HT1080 (cell line): ENCODE data around the gene LDHA. TPM values are rescaled to one million over a fixed set of nuclear protein-coding genes. Genes with fewer than 3 reads are reported as not detected.
A peak's percentile ranks its signal among the peaks of the same experiment; 100 is the strongest.
"Not testable (repeated sequence)": the region's sequence is repeated elsewhere in the genome, so short reads cannot be mapped to it uniquely, and the experiment has no call there.

Experiments used
- DNase-seq: peaks from one replicate; pipeline ENCODE4 v3.0.0-alpha.2; 2015; ENCODE audit warnings: low read depth
- total RNA-seq: library from RNA; depleted of rRNA; stranded (reverse); fragments of >200 nt; shearing (Covaris generic); gene quantifications from 2 replicates; pipeline ENCODE4 v1.2.3, GENCODE V29; 2014

The LDHA gene
- total RNA-seq, 1 experiment from 2014 or later, result 1,482 TPM

GRCh38 chr11:18393581-18394274 lies 635 bp upstream of the LDHA start:
- no peak for DNase-seq

- no peak for DNase-seq
These were observed 768 bp downstream of the LDHA start for GRCh38 chr11:18394928-18395734.

- peak; percentile 99 for DNase-seq
These were observed 1.6 kb downstream of the LDHA start for GRCh38 chr11:18395735-18396504.

GRCh38 chr11:18397921-18398320 lies 3.6 kb downstream of the LDHA start:
- no peak for DNase-seq

GRCh38 chr11:18401077-18401476 lies 6.7 kb downstream of the LDHA start:
- DNase-seq, result not testable (repeated sequence)

GRCh38 chr11:18404062-18404461 lies 9.7 kb downstream of the LDHA start:
- DNase-seq, result no peak

GRCh38 chr11:18407400-18407799 lies 13.0 kb downstream of the LDHA start:
- peak; percentile 56 for DNase-seq

GRCh38 chr11:18408558-18409291 lies 14.4 kb downstream of the LDHA start:
- peak; percentile 13 for DNase-seq

- DNase-seq, result no peak
These were observed 22.1 kb downstream of the LDHA start for GRCh38 chr11:18416459-18416858.

GRCh38 chr11:18419040-18419439 lies 24.7 kb downstream of the LDHA start:
- no peak for DNase-seq

- DNase-seq, result no peak
These were observed 25.7 kb downstream of the LDHA start for GRCh38 chr11:18420067-18420466.

- DNase-seq, result no peak
These were observed 32.9 kb downstream of the LDHA start for GRCh38 chr11:18427240-18427639.

- no peak for DNase-seq
These were observed 35.0 kb downstream of the LDHA start for GRCh38 chr11:18429332-18429731.

- DNase-seq, result no peak
These were observed 44.3 kb downstream of the LDHA start for GRCh38 chr11:18438691-18439090.

GRCh38 chr11:18449251-18449650 lies 54.9 kb downstream of the LDHA start:
- no peak for DNase-seq

- peak; percentile 59 for DNase-seq
These were observed 58.6 kb downstream of the LDHA start for GRCh38 chr11:18452927-18453326.

- DNase-seq, result no peak
These were observed 61.5 kb downstream of the LDHA start, which contains the start of gene LDHAL6A for GRCh38 chr11:18455686-18456372. Gene LDHAL6A, plus strand, starts transcription at chr11:18455856. Its CDS starts 825 bp downstream, at chr11:18456681.

GRCh38 chr11:18457450-18457849 lies 63.1 kb downstream of the LDHA start:
- DNase-seq, result peak; percentile 33
